ENCODE data around the gene FAM169A. TPM values are rescaled to one million over a fixed set of nuclear protein-coding genes. Genes with fewer than 3 reads are reported as not detected.

Gene FAM169A
- total and polyA plus RNA-seq, 2 donors (not counting 1 experiment from before 2014, with no cell fraction given), result 2.1 to 9.4 TPM

DNA sequence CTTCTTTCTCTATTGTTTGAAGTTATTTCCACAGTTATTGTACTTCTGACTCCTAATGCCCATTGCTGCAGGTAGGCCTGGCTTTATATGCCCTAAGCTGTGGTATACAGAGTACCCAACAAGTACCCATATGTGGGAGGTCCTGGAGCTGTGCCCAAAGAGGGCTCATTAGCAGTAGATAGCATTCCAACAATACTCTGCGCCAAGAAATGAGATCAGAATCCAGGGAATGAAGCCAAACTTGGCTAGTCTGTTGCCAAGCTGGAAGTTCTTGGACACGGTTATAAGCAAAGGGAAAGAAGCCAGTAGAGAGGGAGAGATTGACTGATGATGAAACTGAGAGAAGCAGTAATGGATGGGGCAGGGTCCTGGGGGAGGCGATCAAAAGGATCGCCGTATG, 29.7 kb upstream of the FAM169A start:
- Mint-ChIP-seq H3K9me3 (ENCODE audit: insufficient read depth) (peaks cover 6% of the 10 kb centered on the region), H3K27ac (no peak overlapping the region), H3K4me3 (no peak overlapping the region), H3K4me1 (no peaks in the 10 kb centered on the region), H3K27me3 (peaks cover 6% of the 10 kb centered on the region)
- no peak for ATAC-seq (ENCODE audit: low read depth)
- H3K79me2 ChIP-seq (ENCODE audit: control insufficient read depth, insufficient read depth, low read length), result no peaks in the 10 kb centered on the region
- H2AFZ ChIP-seq (ENCODE audit: insufficient read depth, low read depth, low read length, poor library complexity, severe bottlenecking), result no peak overlapping the region
- H3K36me3 ChIP-seq (replicated peaks in 1 of 2; ENCODE audit: control extremely low read depth in 1 of 2, control insufficient read depth in 1 of 2, extremely low read depth in 1 of 2, insufficient read depth in 2 of 2, low read length in 1 of 2), result no peaks in the 10 kb centered on the region
- no peak overlapping the region for H3K9ac ChIP-seq (ENCODE audit: low read length)
- POLR2A ChIA-PET, result no interaction called here
- TF ChIP-seq EZH2 (IDR thresholded peaks at IDR 0.05; ENCODE audit: borderline replicate concordance, insufficient read depth, low read depth, low read length, poor library complexity, severe bottlenecking), result no peak
- intact Hi-C loops (cut with micrococcal nuclease), result no loop called here
- no peak overlapping the region for H3K4me3 ChIP-seq (ENCODE audit: control extremely low read depth in 1 of 5, extremely low read depth in 1 of 5, insufficient read depth in 1 of 5, low read depth in 2 of 5, low read length in 4 of 5)
- H3K4me2 ChIP-seq (replicated peaks; ENCODE audit: low read depth, low read length, poor library complexity, severe bottlenecking), result no peak overlapping the region
- peaks cover 0 to 4% (median 0%) of the 10 kb centered on the region in 3 donors for H3K9me3 ChIP-seq (ENCODE audit: control extremely low read depth in 1 of 3, control insufficient read depth in 2 of 3, insufficient read depth in 1 of 3, low read length in 2 of 3)
- H3K27me3 ChIP-seq (replicated peaks in 1 of 4; ENCODE audit: control extremely low read depth in 1 of 4, control insufficient read depth in 3 of 4, insufficient read depth in 4 of 4, low read length in 3 of 4), result peaks cover 0 to 3% (median 0%) of the 10 kb centered on the region in 4 experiments
- WGBS (ENCODE audit: insufficient coverage), result 98% methylated on average over 5 of the region's 5 CpGs
- CTCF ChIA-PET, result no interaction called here
- H3K27ac ChIP-seq (ENCODE audit: low read length in 2 of 2), result no peak overlapping the region
- H3K4me1 ChIP-seq (ENCODE audit: control insufficient read depth in 2 of 2, insufficient read depth in 2 of 2, low read length in 2 of 2), result no peaks in the 10 kb centered on the region
- no peaks in the 10 kb centered on the region for H4K20me1 ChIP-seq (ENCODE audit: control insufficient read depth, insufficient read depth, low read length, poor library complexity, severe bottlenecking)
- DNase-seq, result no peak

DNA sequence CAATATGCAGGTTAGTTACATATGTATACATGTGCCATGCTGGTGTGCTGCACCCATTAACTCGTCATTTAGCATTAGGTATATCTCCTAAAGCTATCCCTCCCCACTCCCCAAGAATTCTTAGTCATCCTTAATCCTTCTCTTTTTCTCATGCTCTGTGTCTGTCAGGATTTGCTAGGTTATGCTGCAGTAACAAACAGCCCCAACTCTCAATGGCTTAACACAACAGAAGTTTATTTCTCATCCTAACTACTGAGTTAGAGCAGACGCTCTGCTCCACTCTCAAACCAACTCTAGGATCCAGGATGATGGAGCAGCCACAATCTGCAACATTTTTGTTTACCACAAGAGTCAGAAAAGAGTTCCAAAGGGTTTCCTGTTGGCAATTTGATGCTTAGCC, 28.2 kb upstream of the FAM169A start:
- WGBS (ENCODE audit: insufficient coverage), result 92% methylated on average over 2 of the region's 2 CpGs
- no peak for DNase-seq
- Histone ChIP-seq H3K27me3 (replicated peaks in 1 of 4; ENCODE audit: control extremely low read depth in 1 of 4, control insufficient read depth in 3 of 4, insufficient read depth in 4 of 4, low read length in 3 of 4) (peaks cover 0 to 3% (median 0%) of the 10 kb centered on the region in 4 experiments), H3K4me1 (ENCODE audit: control insufficient read depth in 2 of 2, insufficient read depth in 2 of 2, low read length in 2 of 2) (no peaks in the 10 kb centered on the region), H4K20me1 (ENCODE audit: control insufficient read depth, insufficient read depth, low read length, poor library complexity, severe bottlenecking) (no peaks in the 10 kb centered on the region), H3K79me2 (ENCODE audit: control insufficient read depth, insufficient read depth, low read length) (no peaks in the 10 kb centered on the region), H3K36me3 (replicated peaks in 1 of 2; ENCODE audit: control extremely low read depth in 1 of 2, control insufficient read depth in 1 of 2, extremely low read depth in 1 of 2, insufficient read depth in 2 of 2, low read length in 1 of 2) (no peaks in the 10 kb centered on the region), H2AFZ (ENCODE audit: insufficient read depth, low read depth, low read length, poor library complexity, severe bottlenecking) (no peak overlapping the region), H3K4me2 (replicated peaks; ENCODE audit: low read depth, low read length, poor library complexity, severe bottlenecking) (no peak overlapping the region), H3K9me3 (ENCODE audit: control extremely low read depth in 1 of 3, control insufficient read depth in 2 of 3, insufficient read depth in 1 of 3, low read length in 2 of 3) (peaks cover 0 to 4% (median 0%) of the 10 kb centered on the region in 3 donors), H3K4me3 (ENCODE audit: control extremely low read depth in 1 of 5, extremely low read depth in 1 of 5, insufficient read depth in 1 of 5, low read depth in 2 of 5, low read length in 4 of 5) (no peak overlapping the region), H3K27ac (ENCODE audit: low read length in 2 of 2) (no peak overlapping the region), H3K9ac (ENCODE audit: low read length) (no peak overlapping the region)
- CTCF ChIA-PET, result no interaction called here
- peaks cover 10% of the 10 kb centered on the region for H3K27me3 Mint-ChIP-seq
- POLR2A ChIA-PET, result no interaction called here
- ATAC-seq (ENCODE audit: low read depth), result no peak
- H3K27ac Mint-ChIP-seq, result no peak overlapping the region
- intact Hi-C loops (cut with micrococcal nuclease), result no loop called here
- no peak overlapping the region for H3K4me3 Mint-ChIP-seq
- H3K4me1 Mint-ChIP-seq, result no peaks in the 10 kb centered on the region
- TF ChIP-seq, protein P1, sequence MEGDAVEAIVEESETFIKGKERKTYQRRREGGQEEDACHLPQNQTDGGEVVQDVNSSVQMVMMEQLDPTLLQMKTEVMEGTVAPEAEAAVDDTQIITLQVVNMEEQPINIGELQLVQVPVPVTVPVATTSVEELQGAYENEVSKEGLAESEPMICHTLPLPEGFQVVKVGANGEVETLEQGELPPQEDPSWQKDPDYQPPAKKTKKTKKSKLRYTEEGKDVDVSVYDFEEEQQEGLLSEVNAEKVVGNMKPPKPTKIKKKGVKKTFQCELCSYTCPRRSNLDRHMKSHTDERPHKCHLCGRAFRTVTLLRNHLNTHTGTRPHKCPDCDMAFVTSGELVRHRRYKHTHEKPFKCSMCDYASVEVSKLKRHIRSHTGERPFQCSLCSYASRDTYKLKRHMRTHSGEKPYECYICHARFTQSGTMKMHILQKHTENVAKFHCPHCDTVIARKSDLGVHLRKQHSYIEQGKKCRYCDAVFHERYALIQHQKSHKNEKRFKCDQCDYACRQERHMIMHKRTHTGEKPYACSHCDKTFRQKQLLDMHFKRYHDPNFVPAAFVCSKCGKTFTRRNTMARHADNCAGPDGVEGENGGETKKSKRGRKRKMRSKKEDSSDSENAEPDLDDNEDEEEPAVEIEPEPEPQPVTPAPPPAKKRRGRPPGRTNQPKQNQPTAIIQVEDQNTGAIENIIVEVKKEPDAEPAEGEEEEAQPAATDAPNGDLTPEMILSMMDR (IDR thresholded peaks at IDR 0.05), result no peak
- no peak for TF ChIP-seq EZH2 (IDR thresholded peaks at IDR 0.05; ENCODE audit: borderline replicate concordance, insufficient read depth, low read depth, low read length, poor library complexity, severe bottlenecking)
- H3K9me3 Mint-ChIP-seq (ENCODE audit: insufficient read depth), result peaks cover 6% of the 10 kb centered on the region
